Kidney (tissue), 14 donors: Measurements from ENCODE around the gene KRTAP4-12. TPM values are rescaled to one million over a fixed set of nuclear protein-coding genes. Genes with fewer than 3 reads are reported as not detected.
"Not testable (repeated sequence)": the region's sequence is repeated elsewhere in the genome, so short reads cannot be mapped to it uniquely, and the experiment has no call there.

ENCODE experiments used
- DNase-seq, 5 donors: peaks; one replicate each; pipeline ENCODE4 v3.0.0-alpha.2; 2013 to 2020
- FAIRE-seq: peaks from 2 replicates; lab custom pipeline; 2012; peaks lifted over from hg19 to GRCh38; lab: Jason Lieb, UNC
- H3K27ac ChIP-seq, 2 donors: one replicate each; pipeline ENCODE4 v1.7.0; 2013; ENCODE audit warnings: low read depth in 2 of 2, low read length in 2 of 2, inconsistent platforms in 1 of 2
- H3K27me3 ChIP-seq: one replicate; pipeline ENCODE4 v1.7.1; 2013; ENCODE audit warnings: low read length, inconsistent platforms; ENCODE audit not compliant: control insufficient read depth, insufficient read depth
- H3K36me3 ChIP-seq, 3 donors: one replicate each; pipeline versions ENCODE4 v1.7.0 to v1.7.1; 2013; ENCODE audit warnings: low read length in 3 of 3, control low read depth in 1 of 3, inconsistent platforms in 1 of 3; ENCODE audit not compliant: insufficient read depth in 3 of 3, control insufficient read depth in 2 of 3
- H3K4me1 ChIP-seq, 3 donors: one replicate each; pipeline versions ENCODE4 v1.7.0 to v1.7.1; 2013; ENCODE audit warnings: low read length in 3 of 3, inconsistent platforms in 1 of 3, low read depth in 1 of 3; ENCODE audit not compliant: control insufficient read depth in 2 of 3, insufficient read depth in 2 of 3
- H3K4me3 ChIP-seq, 3 donors: one replicate each; pipeline versions ENCODE4 v1.7.0 to v1.8.1; 2013; ENCODE audit warnings: low read length in 3 of 3, control low read depth in 1 of 3, inconsistent platforms in 1 of 3
- H3K9ac ChIP-seq, 3 donors: one replicate each; pipeline versions ENCODE4 v1.7.0 to v1.7.1; 2013; ENCODE audit warnings: low read length in 3 of 3, control low read depth in 1 of 3, inconsistent platforms in 1 of 3
- H3K9me3 ChIP-seq, 3 donors: one replicate each; pipeline versions ENCODE4 v1.7.0 to v1.7.1; 2013; ENCODE audit warnings: low read length in 3 of 3, control low read depth in 1 of 3, inconsistent platforms in 1 of 3; ENCODE audit not compliant: control insufficient read depth in 2 of 3, insufficient read depth in 1 of 3
- CTCF ChIP-seq: IDR thresholded peaks from 3 replicates; pipeline ENCODE4 v1.5.1; 2012; ENCODE audit warnings: mild to moderate bottlenecking, moderate library complexity, borderline replicate concordance; ENCODE audit not compliant: insufficient read depth; ENCODE audit errors: extremely low read depth
- intact Hi-C: fragments of 100-400 bp; cut with DNase I; formaldehyde crosslinking; loops from one replicate; pipeline ENCODE4 v1.11.1; 2022
- polyA plus RNA-seq: library from polyadenylated mRNA; stranded (reverse); fragments of 350-450 nt; fragmentation: Illumina TruSeq; extraction: RNeasy Lipid Tissue Mini Kit (QIAGEN cat#74804); gene quantifications from one replicate; pipeline ENCODE4 v1.2.3, GENCODE V29; 2014; ENCODE audit warnings: low read depth, low replicate concordance; ENCODE audit not compliant: insufficient read depth
- total RNA-seq: library from RNA; stranded (reverse); fragmentation: NEBNext Ultra II Directional; extraction: Animal tissue kit (Norgen Biotek cat#: 25700); gene quantifications from one replicate; pipeline ENCODE4 v1.2.1, GENCODE V29; 2021
- donor health status: control.
- donor health status: control.
- donor health status: control.
- donor health status: control.
- donor health status: control.
- donor health status: DM: yes; HTN: yes; CAD: no.
- donor health status: Normal renal cell carcinoma (clear cell type).

Gene KRTAP4-12
- total and polyA plus RNA-seq, 2 donors from 2014 or later: not detected

GRCh38 chr17:41141361-41141760, 17.4 kb upstream of the KRTAP4-12 start:
- H3K9ac ChIP-seq: no peak overlapping the region
- H3K4me3 ChIP-seq: no peak overlapping the region
- no peaks in the 10 kb centered on the region for H3K27me3 ChIP-seq
- TF ChIP-seq CTCF: no peak
- FAIRE-seq (no peak), DNase-seq (no peak)
- no peak overlapping the region for H3K27ac ChIP-seq
- H3K4me1 ChIP-seq: no peaks in the 10 kb centered on the region
- H3K36me3 ChIP-seq: no peaks in the 10 kb centered on the region
- intact Hi-C loops: no loop called here
- peaks cover 0 to 9% (median 2%) of the 10 kb centered on the region in 3 donors for H3K9me3 ChIP-seq

- no peak for DNase-seq
- Histone ChIP-seq H3K9me3 (peaks cover 0 to 9% (median 2%) of the 10 kb centered on the region in 3 donors), H3K27me3 (no peaks in the 10 kb centered on the region), H3K4me1 (no peaks in the 10 kb centered on the region), H3K36me3 (no peaks in the 10 kb centered on the region), H3K9ac (no peak within 1 kb of the TSS), H3K4me3 (no peak within 1 kb of the TSS), H3K27ac (no peak within 1 kb of the TSS)
- no peak for FAIRE-seq
- no peak for TF ChIP-seq CTCF
- intact Hi-C loops: no loop called here
These were observed 16.6 kb upstream of the KRTAP4-12 start, which contains the start of gene KRTAP4-6 for GRCh38 chr17:41140360-41141131. Gene KRTAP4-6 (minus strand): TSS chr17:41140544. CDS start chr17:41140487, 57 bp downstream.

- H3K27me3 ChIP-seq, H3K4me1 ChIP-seq, H3K9ac ChIP-seq, FAIRE-seq, H3K9me3 ChIP-seq, H3K36me3 ChIP-seq, H3K27ac ChIP-seq, intact Hi-C loops, H3K4me3 ChIP-seq: not testable (repeated sequence)
- DNase-seq: peak in 1 of 5 donors; percentile 71
These were observed 15.9 kb upstream of the KRTAP4-12 start for GRCh38 chr17:41139865-41140264.

DNA sequence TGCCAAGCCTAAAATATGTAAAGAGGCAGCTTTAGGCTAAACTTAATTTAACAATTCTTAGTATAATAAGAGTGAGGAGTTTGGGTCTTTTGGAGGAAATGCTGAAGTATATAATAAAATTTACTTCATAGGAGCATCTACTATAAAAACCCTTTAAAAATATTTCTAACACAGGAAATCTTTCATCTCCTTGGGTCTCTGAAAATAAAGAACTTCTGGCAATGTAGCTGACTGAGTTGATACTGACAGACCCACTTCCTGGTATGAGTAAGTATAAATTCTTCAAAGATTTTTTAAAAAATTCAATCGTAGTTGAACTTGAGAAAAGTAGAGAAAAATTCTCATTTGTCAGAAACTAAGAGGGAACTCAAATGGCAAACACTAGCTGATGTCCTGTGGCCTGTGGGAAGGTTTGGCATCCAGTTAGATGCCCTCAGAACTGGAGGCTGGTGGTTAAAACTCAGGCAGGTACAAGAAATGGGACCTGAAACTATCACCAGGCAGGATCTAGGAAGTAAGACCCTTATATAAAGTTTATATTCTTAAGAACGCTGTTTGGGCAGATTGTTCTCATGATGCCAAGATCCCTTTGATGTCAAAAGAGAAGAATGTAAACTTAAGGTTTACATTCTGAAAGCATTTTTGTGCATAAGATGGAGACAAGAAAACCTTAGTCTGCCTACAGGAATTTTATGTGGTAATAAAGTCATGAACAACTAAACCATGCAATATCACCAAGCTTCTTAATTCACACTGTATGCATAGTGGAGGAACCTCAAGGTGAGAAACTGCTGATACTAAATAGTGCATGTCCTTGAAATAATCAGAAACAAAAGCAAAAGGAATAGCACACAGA, 10.1 kb upstream of the KRTAP4-12 start:
- intact Hi-C loops: no loop called here
- no peaks in the 10 kb centered on the region for H3K36me3 ChIP-seq
- no peak for DNase-seq
- H3K4me3 ChIP-seq: no peak overlapping the region
- no peak overlapping the region for H3K27ac ChIP-seq
- H3K27me3 ChIP-seq: no peaks in the 10 kb centered on the region
- H3K9ac ChIP-seq: no peak overlapping the region
- H3K9me3 ChIP-seq: peaks cover 0 to 2% (median 2%) of the 10 kb centered on the region in 3 donors
- FAIRE-seq: no peak
- no peaks in the 10 kb centered on the region for H3K4me1 ChIP-seq
- no peak for TF ChIP-seq CTCF
